Endothelial cell of umbilical vein (primary cell): ENCODE results near the gene BNC2. TPM values are rescaled to one million over a fixed set of nuclear protein-coding genes. Genes with fewer than 3 reads are reported as not detected.

ENCODE experiments used
- BruUV-seq: library from RNA; stranded (reverse); fragments of 400-500 nt; replicated peaks from 2 replicates; lab custom pipeline; 2021; lab: Mats Ljungman, UMichigan
- CTCF ChIA-PET: fragments of 300-600, 350-600 bp; sonication (Branson Sonifier 250); formaldehyde crosslinking; loops from one replicate; lab custom pipeline; 2021; ENCODE audit warnings: antibody characterized with exemption, inconsistent platforms; lab: Charles Lee
- POLR2A ChIA-PET: fragments of 300-600, 350-600 bp; sonication (Branson Sonifier 250); formaldehyde crosslinking; loops from one replicate; lab custom pipeline; 2021; ENCODE audit warnings: antibody characterized with exemption, inconsistent platforms; lab: Charles Lee
- DNase-seq: peaks from one replicate; pipeline ENCODE4 v3.0.0-alpha.2; 2011; ENCODE audit warnings: low read depth, low spot score
- FAIRE-seq: peaks from 2 replicates; lab custom pipeline; 2011; peaks lifted over from hg19 to GRCh38; lab: Jason Lieb, UNC
- H2AFZ ChIP-seq: 2 replicates; pipeline ENCODE4 v1.6.0; 2012; ENCODE audit warnings: low read depth, low read length, control low read depth, inconsistent platforms
- H3K27ac ChIP-seq: 2 replicates; pipeline ENCODE4 v1.5.1; 2011; ENCODE audit warnings: low read depth, mild to moderate bottlenecking, control low read depth, low read length, moderate library complexity; ENCODE audit not compliant: insufficient read depth
- H3K27me3 ChIP-seq, 2 experiments: 2 replicates each; pipeline versions ENCODE4 v1.6.0 to v1.6.1; 2011; ENCODE audit warnings: low read length in 2 of 2, mixed read lengths in 1 of 2; ENCODE audit not compliant: control insufficient read depth in 2 of 2, insufficient read depth in 2 of 2
- H3K36me3 ChIP-seq, 2 experiments: 2 replicates in 1 of 2; 3 replicates in 1 of 2; pipeline ENCODE4 v1.5.1; 2011; ENCODE audit warnings: low read length in 2 of 2, mild to moderate bottlenecking in 1 of 2, moderate library complexity in 1 of 2; ENCODE audit not compliant: control insufficient read depth in 2 of 2, insufficient read depth in 2 of 2; ENCODE audit errors: extremely low read depth in 1 of 2
- H3K4me1 ChIP-seq: 3 replicates; pipeline ENCODE4 v1.5.1; 2011; ENCODE audit warnings: mild to moderate bottlenecking, low read length; ENCODE audit not compliant: control insufficient read depth, insufficient read depth; ENCODE audit errors: extremely low read depth
- H3K4me2 ChIP-seq: 2 replicates; pipeline ENCODE4 v1.6.1; 2011; ENCODE audit warnings: low read length, control low read depth, mixed read lengths; ENCODE audit not compliant: insufficient read depth
- H3K4me3 ChIP-seq, 3 experiments: fragments of 200-600 bp in 1 of 3; sonication (generic), shearing (Covaris generic) in 1 of 3; replicated peaks in 1 of 3; 2 replicates each; pipeline ENCODE4 v1.5.1; 2011 to 2016; ENCODE audit warnings: control low read depth in 3 of 3, low read length in 3 of 3, mild to moderate bottlenecking in 2 of 3, inconsistent platforms in 1 of 3, low read depth in 1 of 3, moderate library complexity in 1 of 3; ENCODE audit not compliant: insufficient read depth in 1 of 3
- H3K79me2 ChIP-seq: 2 replicates; pipeline ENCODE4 v1.6.0; 2012; ENCODE audit warnings: low read length, inconsistent platforms; ENCODE audit not compliant: control insufficient read depth, insufficient read depth
- H3K9ac ChIP-seq: replicated peaks from 2 replicates; pipeline ENCODE3; 2011; ENCODE audit warnings: low read length, control low read depth; ENCODE audit not compliant: insufficient read depth; ENCODE audit errors: extremely low read depth
- H3K9me1 ChIP-seq: replicated peaks from 3 replicates; pipeline ENCODE4 v1.6.0; 2011; ENCODE audit warnings: mild to moderate bottlenecking, low read length; ENCODE audit not compliant: control insufficient read depth, insufficient read depth; ENCODE audit errors: extremely low read depth
- H3K9me3 ChIP-seq: replicated peaks from 2 replicates; pipeline ENCODE4 v1.5.1; 2012; ENCODE audit warnings: low read length, inconsistent platforms; ENCODE audit not compliant: control insufficient read depth, insufficient read depth
- H4K20me1 ChIP-seq: replicated peaks from 2 replicates; pipeline ENCODE3; 2011; ENCODE audit warnings: mild to moderate bottlenecking, low read length; ENCODE audit not compliant: control insufficient read depth, insufficient read depth; ENCODE audit errors: extremely low read depth
- CTCF ChIP-seq, 2 donors: IDR thresholded peaks; 1 replicate in 1 of 2; 2 replicates in 1 of 2; pipeline ENCODE4 v1.5.1; 2011; ENCODE audit warnings: low read length in 2 of 2, mild to moderate bottlenecking in 2 of 2, moderate library complexity in 2 of 2, control low read depth in 1 of 2, inconsistent platforms in 1 of 2, low read depth in 1 of 2; ENCODE audit not compliant: insufficient read depth in 1 of 2; ENCODE audit errors: extremely low read depth in 1 of 2
- EZH2 ChIP-seq: IDR thresholded peaks from 2 replicates; pipeline ENCODE4 v1.6.1; 2012; ENCODE audit warnings: borderline replicate concordance, low read depth, mild to moderate bottlenecking, moderate library complexity, low read length, inconsistent platforms; ENCODE audit not compliant: severe bottlenecking
- FOS ChIP-seq: IDR thresholded peaks from 2 replicates; pipeline ENCODE4 v1.6.1; 2011; ENCODE audit warnings: mild to moderate bottlenecking, low read length, moderate library complexity, borderline replicate concordance; ENCODE audit not compliant: insufficient read depth
- GATA2 ChIP-seq: IDR thresholded peaks from 2 replicates; pipeline ENCODE4 v1.7.0; 2011; ENCODE audit warnings: low read depth, mild to moderate bottlenecking, moderate library complexity, mixed read lengths, low read length; ENCODE audit not compliant: insufficient read length, insufficient read depth
- JUN ChIP-seq: IDR thresholded peaks from 2 replicates; pipeline ENCODE4 v1.6.1; 2011; ENCODE audit warnings: borderline replicate concordance, low read depth; ENCODE audit not compliant: insufficient read length, insufficient read depth
- MAX ChIP-seq: IDR thresholded peaks from 2 replicates; pipeline ENCODE4 v1.6.1; 2011; ENCODE audit not compliant: insufficient read depth, insufficient read length
- MYC ChIP-seq: IDR thresholded peaks from one replicate; pipeline ENCODE4 v1.6.1; 2011; ENCODE audit warnings: mild to moderate bottlenecking, low read depth, low read length
- POLR2A ChIP-seq: IDR thresholded peaks from 2 replicates; pipeline ENCODE4 v1.6.1; 2012; ENCODE audit warnings: low read depth, mild to moderate bottlenecking, control low read depth, low read length
- POLR2AphosphoS5 ChIP-seq: IDR thresholded peaks from 2 replicates; pipeline ENCODE4 v1.6.1; 2012; ENCODE audit warnings: low read depth, mild to moderate bottlenecking, control low read depth, low read length, moderate library complexity; ENCODE audit not compliant: insufficient read depth
- dilution Hi-C: fragments of 300-500 bp; cut with MboI; formaldehyde crosslinking; loops from one replicate; pipeline ENCODE4 v1.15.0; 2019; ENCODE audit warnings: low sequenced_read_pairs; ENCODE audit not compliant: extremely low pct_ligation_motif_present
- intact Hi-C: fragments of 100-400 bp; cut with micrococcal nuclease; formaldehyde crosslinking; loops from one replicate; pipeline ENCODE4 v1.10.0; 2022
- polyA plus RNA-seq, 4 experiments: library from polyadenylated mRNA; depleted of rRNA in 3 of 4; stranded (reverse) in 3 of 4; unstranded in 1 of 4; fragments of >200 nt; gene quantifications; 2 replicates each; pipeline versions ENCODE4 v1.2.1 to v1.2.3, GENCODE V29; 2011 to 2012; ENCODE audit warnings: missing spikeins in 1 of 4
- total RNA-seq: library from RNA; stranded (reverse); gene quantifications from 2 replicates; pipeline ENCODE4 v1.2.3, GENCODE V29; 2021

Gene BNC2
- total and polyA plus RNA-seq, 2 donors (not counting 3 experiments of a cell fraction or from before 2014, with no cell fraction given): 12.1 to 34.3 TPM

GRCh38 chr9:16671591-16672137 is 198.8 kb downstream of the BNC2 start:
- no peaks in the 10 kb centered on the region for H3K27me3 ChIP-seq
- BruUV-seq: no TSS peak
- no peak overlapping the region for H3K4me3 ChIP-seq
- no peaks in the 10 kb centered on the region for H3K9me3 ChIP-seq
- no peaks in the 10 kb centered on the region for H3K36me3 ChIP-seq
- DNase-seq (no peak), FAIRE-seq (no peak)
- ChIA-PET POLR2A (no interaction called here), CTCF (interaction anchor here (0.7 kb wide), 2 partner anchors 21 to 32 kb away, joined by 3 read pairs; no protein-coding TSS in a partner anchor)
- no peaks in the 10 kb centered on the region for H3K9me1 ChIP-seq
- peaks cover 28% of the 10 kb centered on the region for H3K79me2 ChIP-seq
- dilution Hi-C loops: no loop called here
- no peak overlapping the region for H3K4me2 ChIP-seq
- no peaks in the 10 kb centered on the region for H3K4me1 ChIP-seq
- H4K20me1 ChIP-seq: no peaks in the 10 kb centered on the region
- no peak for TF ChIP-seq POLR2AphosphoS5
- TF ChIP-seq POLR2A: no peak
- no peak for TF ChIP-seq CTCF (IDR thresholded peaks at IDR 0.05; ENCODE audit: extremely low read depth in 1 of 2, insufficient read depth in 1 of 2, low read depth in 1 of 2, low read length in 2 of 2)
- no peak for TF ChIP-seq MAX
- TF ChIP-seq GATA2: no peak
- no peak for TF ChIP-seq MYC
- TF ChIP-seq FOS: no peak
- TF ChIP-seq EZH2: no peak
- no peak for TF ChIP-seq JUN
- intact Hi-C loops: no loop called here
- H3K9ac ChIP-seq: no peak overlapping the region
- no peak overlapping the region for H3K27ac ChIP-seq
- H2AFZ ChIP-seq: no peak overlapping the region
